K562 (cell line): Measurements from ENCODE around the gene CAMK2B. TPM values are rescaled to one million over a fixed set of nuclear protein-coding genes. Genes with fewer than 3 reads are reported as not detected.

ENCODE experiments used
- ATAC-seq: fragments of 200-7000 bp; cut with Tn5 transposase; 3 replicates; pipeline ENCODE4 v1.9.1; 2020; ENCODE audit warnings: moderate library complexity
- BruUV-seq: library from RNA; stranded (reverse); fragments of 400-500 nt; replicated peaks from 2 replicates; lab custom pipeline; 2021; lab: Mats Ljungman, UMichigan
- CTCF ChIA-PET: fragments of 300-600 bp; formaldehyde crosslinking; extraction: SDS; loops from one replicate; lab custom pipeline; 2021; ENCODE audit warnings: low intra/inter-chr PET ratio; lab: Yijun Ruan, JAX
- POLR2A ChIA-PET: fragments of 300-600, 350-650 bp; sonication (Branson Sonifier 250); formaldehyde crosslinking; extraction: SDS; loops from one replicate; lab custom pipeline; 2021; ENCODE audit warnings: antibody characterized with exemption, inconsistent platforms; lab: Yijun Ruan, JAX
- DNase-seq, 4 experiments: peaks; one replicate each; pipeline versions ENCODE4 v3.0.0 to v3.0.0-alpha.2; 2011 to 2018; ENCODE audit warnings: low spot score in 3 of 4, mixed read lengths in 3 of 4; ENCODE audit errors: extremely low read depth in 1 of 4
- FAIRE-seq: peaks from 2 replicates; lab custom pipeline; 2011; peaks lifted over from hg19 to GRCh38; lab: Jason Lieb, UNC
- H2AFZ ChIP-seq: 2 replicates; pipeline ENCODE4 v1.6.0; 2011; ENCODE audit warnings: low read depth, low read length, control low read depth, inconsistent platforms
- H3K27ac ChIP-seq: fragments of 200-600 bp; 3 replicates; pipeline ENCODE4 v1.8.0; 2011; ENCODE audit warnings: low read depth, mild to moderate bottlenecking, control low read depth, inconsistent platforms, low read length, moderate library complexity, mixed read lengths; ENCODE audit errors: extremely low read depth
- H3K27me3 ChIP-seq, 2 experiments: fragments of 300-600 bp in 1 of 2; 2 replicates in 1 of 2; 3 replicates in 1 of 2; pipeline versions ENCODE4 v1.6.0 to v1.8.0; 2011; ENCODE audit warnings: inconsistent platforms in 2 of 2, low read length in 2 of 2, mild to moderate bottlenecking in 1 of 2, mixed read lengths in 1 of 2, moderate library complexity in 1 of 2; ENCODE audit not compliant: control insufficient read depth in 2 of 2, insufficient read depth in 2 of 2
- H3K36me3 ChIP-seq: fragments of 300-600 bp; 3 replicates; pipeline ENCODE4 v1.8.0; 2011; ENCODE audit warnings: mild to moderate bottlenecking, low read length, inconsistent platforms; ENCODE audit not compliant: control insufficient read depth, insufficient read depth
- H3K4me1 ChIP-seq, 2 experiments: fragments of 200-600 bp in 1 of 2; replicated peaks in 1 of 2; 2 replicates in 1 of 2; 3 replicates in 1 of 2; pipeline versions ENCODE4 v1.5.1 to v1.8.0; 2011; ENCODE audit warnings: inconsistent platforms in 2 of 2, low read length in 2 of 2, mild to moderate bottlenecking in 1 of 2, mixed read lengths in 1 of 2, moderate library complexity in 1 of 2; ENCODE audit not compliant: control insufficient read depth in 2 of 2, insufficient read depth in 2 of 2
- H3K4me2 ChIP-seq: 2 replicates; pipeline ENCODE4 v1.6.1; 2011; ENCODE audit warnings: low read length, control low read depth, inconsistent platforms, mixed read lengths; ENCODE audit not compliant: insufficient read depth
- H3K4me3 ChIP-seq: fragments of 200-600 bp; sonication (generic), shearing (Covaris generic); 2 replicates; pipeline ENCODE4 v1.5.1; 2016; ENCODE audit warnings: control low read depth, inconsistent platforms
- H3K79me2 ChIP-seq: fragments of 200-600 bp; 3 replicates; pipeline ENCODE4 v1.8.0; 2011; ENCODE audit warnings: low read length, inconsistent platforms; ENCODE audit not compliant: control insufficient read depth, insufficient read depth
- H3K9ac ChIP-seq, 2 experiments: 2 replicates each; pipeline versions ENCODE4 v1.6.0 to v1.6.1; 2011; ENCODE audit warnings: low read depth in 2 of 2, low read length in 2 of 2, control low read depth in 1 of 2, inconsistent platforms in 1 of 2, mild to moderate bottlenecking in 1 of 2, mixed read lengths in 1 of 2; ENCODE audit not compliant: insufficient read depth in 1 of 2
- H3K9me1 ChIP-seq: one replicate; pipeline ENCODE4 v1.6.0; 2011; ENCODE audit warnings: inconsistent platforms, mild to moderate bottlenecking, low read length, moderate library complexity; ENCODE audit not compliant: control insufficient read depth, insufficient read depth
- H3K9me3 ChIP-seq: replicated peaks from 2 replicates; pipeline ENCODE4 v1.5.1; 2011; ENCODE audit warnings: low read depth, low read length, inconsistent platforms; ENCODE audit not compliant: control insufficient read depth, insufficient read depth
- H4K20me1 ChIP-seq: replicated peaks from 2 replicates; pipeline ENCODE4 v1.6.1; 2011; ENCODE audit warnings: low read length, inconsistent platforms, mixed read lengths; ENCODE audit not compliant: control insufficient read depth, insufficient read depth
- HCFC1 ChIP-seq: IDR thresholded peaks from 2 replicates; pipeline ENCODE4 v1.6.1; 2012; ENCODE audit warnings: low read depth, low read length, improper control_type of control experiment
- HDGF ChIP-seq: fragments of 450-650 bp; IDR thresholded peaks from 2 replicates; pipeline ENCODE4 v1.6.1; 2016
- HMG20A ChIP-seq: fragments of 450-650 bp; formaldehyde crosslinking; conservative IDR thresholded peaks from 2 replicates; pipeline ENCODE4 v1.4.0; 2020; ENCODE audit warnings: mild to moderate bottlenecking, mixed read lengths
- JUND ChIP-seq, 2 experiments: IDR thresholded peaks; 2 replicates in 1 of 2; 3 replicates in 1 of 2; pipeline ENCODE4 v1.6.1; 2011; ENCODE audit warnings: borderline replicate concordance in 2 of 2, low read depth in 2 of 2, low read length in 2 of 2, improper control_type of control experiment in 1 of 2, missing biosample characterization in 1 of 2, missing genetic modification characterization in 1 of 2, missing genetic modification reagents in 1 of 2
- SRSF7 ChIP-seq: fragments of 200-400 bp; formaldehyde crosslinking; optimal IDR thresholded peaks from 2 replicates; pipeline ENCODE3; 2017; ENCODE audit warnings: mild to moderate bottlenecking, low read depth, low read length
- WGBS: fragments of 100-300 bp; shearing (Covaris generic); methylation state at CpG from one replicate; pipeline ENCODE4 v1.1.6; 2016; ENCODE audit warnings: low coverage, mixed read lengths; ENCODE audit not compliant: insufficient coverage; ENCODE audit errors: missing lambda C conversion rate; 5-methylcytosine and 5-hydroxymethylcytosine counted together
- in situ Hi-C: fragments of 300-500 bp; cut with MboI; formaldehyde crosslinking; loops from 4 replicates; pipeline ENCODE4 v1.15.0; 2018; ENCODE audit warnings: inconsistent platforms, mixed read lengths
- intact Hi-C: fragments of 100-400 bp; cut with micrococcal nuclease; formaldehyde crosslinking; loops from 2 replicates; pipeline ENCODE4 v1.14.2; 2022
- polyA plus RNA-seq, 8 experiments: library from polyadenylated mRNA; depleted of rRNA in 4 of 8; stranded (reverse) in 5 of 8; unstranded in 3 of 8; fragments of >200 nt; fragmentation: Nextera tagmentation in 2 of 8; fragmentation: Illumina TruSeq in 1 of 8; extraction: Ambion mirVana in 2 of 8; extraction: Trizol in 1 of 8; gene quantifications; 2 replicates each; pipeline versions ENCODE4 v1.2.1 to v1.2.3, GENCODE V29; 2011 to 2014; ENCODE audit warnings: inconsistent platforms in 1 of 8, missing spikeins in 1 of 8
- total RNA-seq, 7 experiments: library from RNA; depleted of rRNA in 6 of 7; stranded (reverse); fragments of >200 nt in 6 of 7; fragmentation: Illumina TruSeq in 2 of 7; extraction: Trizol in 2 of 7; gene quantifications; 2 replicates each; pipeline versions ENCODE4 v1.2.1 to v1.2.3, GENCODE V29; 2011 to 2021; ENCODE audit warnings: low replicate concordance in 1 of 7
- TF ChIP-seq, protein P1 (sequence below): fragments of 450-650 bp; IDR thresholded peaks from 2 replicates; pipeline ENCODE4 v1.6.1; 2018; ENCODE audit warnings: mild to moderate bottlenecking, low read depth; ENCODE audit not compliant: partially characterized antibody

The CAMK2B gene
- total and polyA plus RNA-seq, 9 of the 15 experiments (the other 6 are each of a cell fraction or from before 2014, with no cell fraction given), result 0.04 to 0.09 (median 0.05) TPM; not detected in 4

- Histone ChIP-seq H3K9me3 (no peaks in the 10 kb centered on the region), H3K27ac (no peak overlapping the region), H3K27me3 (peaks cover 23 to 84% of the 10 kb centered on the region in 2 experiments; a peak in 4 of 5 replicates), H3K79me2 (no peaks in the 10 kb centered on the region), H3K9me1 (no peaks in the 10 kb centered on the region), H3K4me2 (no peak overlapping the region), H4K20me1 (peaks cover 9% of the 10 kb centered on the region; the same call in 1 of the 2 replicates), H2AFZ (no peak overlapping the region), H3K36me3 (no peaks in the 10 kb centered on the region), H3K9ac (no peak overlapping the region), H3K4me1 (peaks cover 0 to 55% of the 10 kb centered on the region in 2 experiments; a peak in 2 of 5 replicates), H3K4me3 (no peak overlapping the region)
- WGBS, result 2% methylated on average over 7 of the region's 7 CpGs
- intact Hi-C loops (no loop called here), in situ Hi-C loops (no loop called here)
- no TSS peak for BruUV-seq
- FAIRE-seq (no peak), DNase-seq (no peak), ATAC-seq (no peak)
- POLR2A ChIA-PET, result interaction anchor here (1.1 kb wide), 1 partner anchor 21 kb away, joined by 3 read pairs; no protein-coding TSS in a partner anchor
- no peak for TF ChIP-seq HDGF
- no peak for TF ChIP-seq JUND (IDR thresholded peaks at IDR 0.05; ENCODE audit: borderline replicate concordance, low read depth, low read length)
- no peak for TF ChIP-seq JUND (tag; IDR thresholded peaks at IDR 0.05; ENCODE audit: borderline replicate concordance, low read depth, low read length)
- no peak for TF ChIP-seq SRSF7
- TF ChIP-seq, protein P1, sequence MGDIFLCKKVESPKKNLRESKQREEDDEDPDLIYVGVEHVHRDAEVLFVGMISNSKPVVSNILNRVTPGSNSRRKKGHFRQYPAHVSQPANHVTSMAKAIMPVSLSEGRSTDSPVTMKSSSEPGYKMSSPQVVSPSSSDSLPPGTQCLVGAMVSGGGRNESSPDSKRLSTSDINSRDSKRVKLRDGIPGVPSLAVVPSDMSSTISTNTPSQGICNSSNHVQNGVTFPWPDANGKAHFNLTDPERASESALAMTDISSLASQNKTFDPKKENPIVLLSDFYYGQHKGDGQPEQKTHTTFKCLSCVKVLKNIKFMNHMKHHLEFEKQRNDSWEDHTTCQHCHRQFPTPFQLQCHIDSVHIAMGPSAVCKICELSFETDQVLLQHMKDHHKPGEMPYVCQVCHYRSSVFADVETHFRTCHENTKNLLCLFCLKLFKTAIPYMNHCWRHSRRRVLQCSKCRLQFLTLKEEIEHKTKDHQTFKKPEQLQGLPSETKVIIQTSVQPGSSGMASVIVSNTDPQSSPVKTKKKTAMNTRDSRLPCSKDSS, result no peak
- no peak for TF ChIP-seq HCFC1
- TF ChIP-seq HMG20A, result no peak
- CTCF ChIA-PET, result no interaction called here
Observed at GRCh38 chr7:44230286-44230685, 95.1 kb downstream of the CAMK2B start.
